OCI-LY3 (cell line): ENCODE measurements around the gene GIMAP4.
A peak's percentile ranks its signal among the peaks of the same experiment; 100 is the strongest.
"Not testable (repeated sequence)": the region's sequence is repeated elsewhere in the genome, so short reads cannot be mapped to it uniquely, and the experiment has no call there.

ENCODE experiments used
- H2AFZ ChIP-seq: fragments of 200-600, 300-600 bp; shearing (Covaris generic); 2 replicates; pipeline ENCODE4 v1.6.0; 2014; ENCODE audit warnings: antibody characterized with exemption, low read depth, low read length
- H3K27ac ChIP-seq: fragments of 200-600, 300-600 bp; sonication (generic); 2 replicates; pipeline ENCODE4 v1.5.1; 2014; ENCODE audit warnings: mild to moderate bottlenecking, low read length, moderate library complexity, mixed read lengths
- H3K27me3 ChIP-seq: fragments of 200-600, 300-600 bp; sonication (generic); 2 replicates; pipeline ENCODE4 v1.6.1; 2014; ENCODE audit warnings: low read depth, low read length, mixed read lengths
- H3K36me3 ChIP-seq: fragments of 200-600, 300-600 bp; sonication (generic); replicated peaks from 2 replicates; pipeline ENCODE3; 2014; ENCODE audit warnings: low read depth, low read length, mixed read lengths
- H3K4me1 ChIP-seq: fragments of 300-600, 200-600 bp; sonication (generic); 2 replicates; pipeline ENCODE4 v1.6.1; 2014; ENCODE audit warnings: low read length, mixed read lengths
- H3K4me2 ChIP-seq: fragments of 200-600, 300-600 bp; sonication (generic); 2 replicates; pipeline ENCODE4 v1.6.1; 2014; ENCODE audit warnings: low read length, mixed read lengths
- H3K4me3 ChIP-seq: fragments of 300-600, 200-600 bp; sonication (generic); 2 replicates; pipeline ENCODE4 v1.5.1; 2014; ENCODE audit warnings: antibody characterized with exemption, mild to moderate bottlenecking, low read length, moderate library complexity
- H3K79me2 ChIP-seq: fragments of 300-600, 200-600 bp; shearing (Covaris generic); 2 replicates; pipeline ENCODE4 v1.6.1; 2014; ENCODE audit warnings: mild to moderate bottlenecking, low read length, mixed read lengths
- H3K9ac ChIP-seq: fragments of 300-600, 200-600 bp; shearing (Covaris generic); 2 replicates; pipeline ENCODE4 v1.6.0; 2014; ENCODE audit warnings: mild to moderate bottlenecking, low read length, moderate library complexity
- H3K9me3 ChIP-seq: fragments of 200-600, 300-600 bp; shearing (Covaris generic); 2 replicates; pipeline ENCODE4 v1.6.1; 2014; ENCODE audit warnings: low read length, mixed read lengths; ENCODE audit not compliant: insufficient read depth
- H4K20me1 ChIP-seq: fragments of 200-600, 300-600 bp; sonication (generic); 2 replicates; pipeline ENCODE4 v1.6.1; 2016; ENCODE audit warnings: low read length, mixed read lengths; ENCODE audit not compliant: insufficient read depth
- EZH2phosphoT487 ChIP-seq: fragments of 200-600 bp; shearing (Covaris generic); IDR thresholded peaks from 2 replicates; pipeline ENCODE4 v1.6.1; 2018; ENCODE audit warnings: antibody characterized with exemption, mixed run types, low read depth
- TF ChIP-seq, protein P1 (sequence below): fragments of 200-600, 300-600 bp; sonication (generic); IDR thresholded peaks from 2 replicates; pipeline ENCODE4 v1.5.1; 2014; ENCODE audit warnings: antibody characterized with exemption, low read length, low read depth

The GIMAP4 gene

DNA sequence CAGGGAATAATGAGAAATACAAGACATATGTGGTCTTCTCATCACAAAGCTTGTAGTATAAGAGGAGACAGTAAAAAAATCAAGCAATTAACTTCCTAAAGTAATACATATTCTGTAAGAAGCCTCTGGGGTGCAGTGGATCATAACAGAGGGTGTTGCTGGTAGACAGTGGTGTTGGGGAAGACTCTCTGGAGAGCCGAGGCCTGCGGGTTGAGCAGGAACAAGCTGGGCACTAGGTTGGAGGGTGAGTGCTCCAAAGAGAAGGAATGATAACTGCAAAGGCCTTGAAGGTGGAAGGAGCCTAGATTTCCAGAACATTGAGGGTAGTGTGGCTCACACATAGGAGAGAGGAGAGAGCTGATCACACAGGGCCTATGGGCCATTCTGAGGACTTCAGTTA lies 1.5 kb downstream of the GIMAP4 start:
- H4K20me1 ChIP-seq = no peaks in the 10 kb centered on the region
- TF ChIP-seq, protein P1, sequence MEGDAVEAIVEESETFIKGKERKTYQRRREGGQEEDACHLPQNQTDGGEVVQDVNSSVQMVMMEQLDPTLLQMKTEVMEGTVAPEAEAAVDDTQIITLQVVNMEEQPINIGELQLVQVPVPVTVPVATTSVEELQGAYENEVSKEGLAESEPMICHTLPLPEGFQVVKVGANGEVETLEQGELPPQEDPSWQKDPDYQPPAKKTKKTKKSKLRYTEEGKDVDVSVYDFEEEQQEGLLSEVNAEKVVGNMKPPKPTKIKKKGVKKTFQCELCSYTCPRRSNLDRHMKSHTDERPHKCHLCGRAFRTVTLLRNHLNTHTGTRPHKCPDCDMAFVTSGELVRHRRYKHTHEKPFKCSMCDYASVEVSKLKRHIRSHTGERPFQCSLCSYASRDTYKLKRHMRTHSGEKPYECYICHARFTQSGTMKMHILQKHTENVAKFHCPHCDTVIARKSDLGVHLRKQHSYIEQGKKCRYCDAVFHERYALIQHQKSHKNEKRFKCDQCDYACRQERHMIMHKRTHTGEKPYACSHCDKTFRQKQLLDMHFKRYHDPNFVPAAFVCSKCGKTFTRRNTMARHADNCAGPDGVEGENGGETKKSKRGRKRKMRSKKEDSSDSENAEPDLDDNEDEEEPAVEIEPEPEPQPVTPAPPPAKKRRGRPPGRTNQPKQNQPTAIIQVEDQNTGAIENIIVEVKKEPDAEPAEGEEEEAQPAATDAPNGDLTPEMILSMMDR = no peak
- no peak for TF ChIP-seq EZH2phosphoT487
- H2AFZ ChIP-seq = no peak overlapping the region
- H3K4me2 ChIP-seq = no peak overlapping the region
- H3K9me3 ChIP-seq = no peaks in the 10 kb centered on the region
- H3K79me2 ChIP-seq = no peaks in the 10 kb centered on the region
- no peaks in the 10 kb centered on the region for H3K36me3 ChIP-seq
- no peak overlapping the region for H3K4me3 ChIP-seq
- no peaks in the 10 kb centered on the region for H3K4me1 ChIP-seq
- H3K9ac ChIP-seq = no peak overlapping the region
- H3K27me3 ChIP-seq = peaks cover 12% of the 10 kb centered on the region
- no peak overlapping the region for H3K27ac ChIP-seq

- no peak overlapping the region for H3K4me3 ChIP-seq
- H3K9me3 ChIP-seq = no peaks in the 10 kb centered on the region
- H3K79me2 ChIP-seq = no peaks in the 10 kb centered on the region
- no peaks in the 10 kb centered on the region for H4K20me1 ChIP-seq
- H3K4me2 ChIP-seq = no peak overlapping the region
- no peaks in the 10 kb centered on the region for H3K4me1 ChIP-seq
- peak overlapping the region; percentile 13; the same call in 1 of the 2 replicates for H2AFZ ChIP-seq
- peaks cover 6% of the 10 kb centered on the region for H3K27me3 ChIP-seq
- no peak overlapping the region for H3K27ac ChIP-seq
- no peak overlapping the region for H3K9ac ChIP-seq
- TF ChIP-seq EZH2phosphoT487 = no peak
- TF ChIP-seq, protein P1 = no peak
- H3K36me3 ChIP-seq = no peaks in the 10 kb centered on the region
Measured at GRCh38 chr7:150569245-150569955, 2.2 kb downstream of the GIMAP4 start.

DNA sequence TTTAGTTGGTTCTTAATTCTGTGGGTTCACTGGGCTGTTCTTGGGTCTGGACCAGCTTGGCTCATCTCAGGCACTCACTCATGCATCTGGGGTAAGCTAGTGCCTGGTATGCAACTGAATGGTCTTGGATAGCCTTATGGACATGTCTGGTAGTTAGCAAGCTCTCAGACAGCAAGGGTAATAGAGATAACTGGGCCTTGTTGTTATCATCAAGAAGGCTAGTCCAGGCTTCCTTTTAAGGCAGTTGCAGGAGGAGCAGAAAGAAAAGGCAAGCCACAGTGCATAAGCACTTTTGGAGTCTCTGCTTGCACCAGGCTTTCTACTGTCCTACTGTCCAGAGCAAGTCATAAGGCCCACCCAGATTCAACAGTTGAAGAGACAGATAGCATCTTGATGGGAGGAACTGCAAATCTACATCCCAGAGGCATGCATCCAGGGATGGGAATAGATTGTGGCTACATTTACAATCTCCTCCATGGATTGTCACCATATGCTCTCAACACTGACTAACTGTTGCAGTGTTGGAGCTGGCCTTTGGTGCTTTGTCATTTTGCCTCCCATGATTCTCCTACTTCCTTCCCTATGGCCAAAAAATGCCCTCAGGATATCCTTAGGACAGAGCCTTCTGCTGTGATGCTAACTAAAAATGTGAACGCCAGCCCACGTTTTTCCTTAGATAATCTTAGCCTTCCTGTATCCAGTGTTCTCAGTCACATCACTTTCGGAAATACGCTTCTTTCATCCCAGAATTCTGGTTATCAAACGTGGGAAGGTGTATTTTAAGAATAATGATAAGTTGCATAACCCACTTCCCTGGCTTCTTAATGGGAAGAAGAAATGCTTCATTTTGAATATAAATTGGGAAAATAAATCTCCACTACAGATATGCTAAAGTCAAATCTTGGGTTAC lies 3.6 kb downstream of the GIMAP4 start:
- no peaks in the 10 kb centered on the region for H3K9me3 ChIP-seq
- H3K79me2 ChIP-seq = no peaks in the 10 kb centered on the region
- H3K27me3 ChIP-seq = no peaks in the 10 kb centered on the region; the same call in 1 of the 2 replicates
- no peaks in the 10 kb centered on the region for H3K4me1 ChIP-seq
- H3K9ac ChIP-seq = no peak overlapping the region
- H3K4me2 ChIP-seq = no peak overlapping the region
- H4K20me1 ChIP-seq = no peaks in the 10 kb centered on the region
- no peaks in the 10 kb centered on the region for H3K36me3 ChIP-seq
- no peak for TF ChIP-seq EZH2phosphoT487
- TF ChIP-seq, protein P1 = no peak
- no peak overlapping the region for H2AFZ ChIP-seq
- no peak overlapping the region for H3K4me3 ChIP-seq
- H3K27ac ChIP-seq = no peak overlapping the region

DNA sequence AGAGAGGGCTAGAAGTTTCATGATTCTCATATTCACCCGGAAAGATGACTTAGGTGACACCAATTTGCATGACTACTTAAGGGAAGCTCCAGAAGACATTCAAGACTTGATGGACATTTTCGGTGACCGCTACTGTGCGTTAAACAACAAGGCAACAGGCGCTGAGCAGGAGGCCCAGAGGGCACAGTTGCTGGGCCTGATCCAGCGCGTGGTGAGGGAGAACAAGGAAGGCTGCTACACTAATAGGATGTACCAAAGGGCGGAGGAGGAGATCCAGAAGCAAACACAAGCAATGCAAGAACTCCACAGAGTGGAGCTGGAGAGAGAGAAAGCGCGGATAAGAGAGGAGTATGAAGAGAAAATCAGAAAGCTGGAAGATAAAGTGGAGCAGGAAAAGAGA lies 5.3 kb downstream of the GIMAP4 start:
- H3K36me3 ChIP-seq = no peaks in the 10 kb centered on the region
- no peak overlapping the region for H3K27ac ChIP-seq
- no peaks in the 10 kb centered on the region for H4K20me1 ChIP-seq
- TF ChIP-seq EZH2phosphoT487 = no peak
- TF ChIP-seq, protein P1 = no peak
- H2AFZ ChIP-seq = no peak overlapping the region
- H3K27me3 ChIP-seq = no peaks in the 10 kb centered on the region; the same call in 1 of the 2 replicates
- H3K4me3 ChIP-seq = no peak overlapping the region
- no peak overlapping the region for H3K9ac ChIP-seq
- H3K9me3 ChIP-seq = no peaks in the 10 kb centered on the region
- no peaks in the 10 kb centered on the region for H3K79me2 ChIP-seq
- H3K4me1 ChIP-seq = no peaks in the 10 kb centered on the region
- H3K4me2 ChIP-seq = no peak overlapping the region

DNA sequence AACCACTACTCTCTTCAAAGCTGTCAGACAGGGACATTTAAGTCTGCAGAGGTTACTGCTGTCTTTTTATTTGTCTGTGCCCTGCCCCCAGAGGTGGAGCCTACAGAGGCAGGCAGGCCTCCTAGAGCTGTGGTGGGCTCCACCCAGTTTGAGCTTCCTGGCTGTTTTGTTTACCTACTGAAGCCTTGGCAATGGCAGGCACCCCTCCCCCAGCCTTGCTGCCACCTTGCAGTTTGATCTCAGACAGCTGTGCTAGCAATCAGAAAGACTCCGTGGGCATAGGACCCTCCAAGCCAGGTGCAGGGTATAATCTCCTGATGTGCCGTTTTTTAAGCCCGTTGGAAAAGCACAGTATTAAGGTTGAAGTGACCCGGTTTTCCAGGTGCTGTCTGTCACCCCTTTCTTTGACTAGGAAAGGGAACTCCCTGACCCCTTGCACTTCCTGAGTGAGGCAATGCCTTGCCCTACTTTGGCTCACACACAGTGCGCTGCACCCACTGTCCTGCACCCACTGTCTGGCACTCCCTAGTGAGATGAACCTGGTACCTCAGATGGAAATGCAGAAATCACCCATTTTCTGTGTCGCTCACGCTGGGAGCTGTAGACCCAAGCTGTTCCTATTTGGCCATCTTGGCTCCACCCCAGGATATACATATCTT lies 12.9 kb downstream of the GIMAP4 start:
- H3K4me2 ChIP-seq, H3K36me3 ChIP-seq: not testable (repeated sequence)

More for the DNA sequence above, 12.9 kb downstream of the GIMAP4 start:
- H3K27ac ChIP-seq, H3K79me2 ChIP-seq, H3K4me1 ChIP-seq, H3K9ac ChIP-seq, H3K4me3 ChIP-seq, H2AFZ ChIP-seq, H4K20me1 ChIP-seq, H3K9me3 ChIP-seq: not testable (repeated sequence)
- H3K27me3 ChIP-seq = peaks cover 12% of the 10 kb centered on the region; the same call in 1 of the 2 replicates
